Trophoblast cell (in vitro differentiated cells and primary cell): ENCODE data around the gene RDM1.

Source experiments
- DNase-seq, 2 donors: peaks; one replicate each; pipeline ENCODE4 v3.0.0-alpha.2; 2016
- H2AFZ ChIP-seq: 2 replicates; pipeline ENCODE4 v1.6.1; 2013; ENCODE audit warnings: low read length, moderate library complexity, mild to moderate bottlenecking; ENCODE audit not compliant: insufficient read depth, poor library complexity
- H2AK5ac ChIP-seq: 2 replicates; pipeline ENCODE4 v1.6.1; 2013; ENCODE audit warnings: mild to moderate bottlenecking, low read length
- H2BK120ac ChIP-seq: 2 replicates; pipeline ENCODE4 v1.6.1; 2013; ENCODE audit warnings: low read length, mild to moderate bottlenecking, moderate library complexity; ENCODE audit not compliant: insufficient read depth, poor library complexity
- H2BK12ac ChIP-seq: 2 replicates; pipeline ENCODE4 v1.6.1; 2013; ENCODE audit warnings: mild to moderate bottlenecking, low read length, moderate library complexity
- H2BK5ac ChIP-seq: 2 replicates; pipeline ENCODE4 v1.6.1; 2013; ENCODE audit warnings: low read length, low read depth, moderate library complexity, mild to moderate bottlenecking; ENCODE audit not compliant: poor library complexity
- H3K14ac ChIP-seq: 2 replicates; pipeline ENCODE4 v1.6.1; 2013; ENCODE audit warnings: mild to moderate bottlenecking, low read length
- H3K18ac ChIP-seq: 2 replicates; pipeline ENCODE4 v1.6.1; 2013; ENCODE audit warnings: mild to moderate bottlenecking, low read length
- H3K23ac ChIP-seq: 2 replicates; pipeline ENCODE4 v1.6.1; 2013; ENCODE audit warnings: low read length
- H3K27ac ChIP-seq: 2 replicates; pipeline ENCODE4 v1.5.1; 2013; ENCODE audit warnings: low read depth, mild to moderate bottlenecking, inconsistent platforms, low read length, moderate library complexity
- H3K27me3 ChIP-seq: 2 replicates; pipeline ENCODE4 v1.6.1; 2013; ENCODE audit warnings: inconsistent platforms, mild to moderate bottlenecking, low read length, moderate library complexity; ENCODE audit not compliant: insufficient read depth
- H3K36me3 ChIP-seq, 2 experiments: 1 replicate in 1 of 2; 2 replicates in 1 of 2; pipeline ENCODE4 v1.6.1; 2013; ENCODE audit warnings: low read length in 2 of 2, mild to moderate bottlenecking in 2 of 2, moderate library complexity in 1 of 2; ENCODE audit not compliant: insufficient read depth in 2 of 2, control insufficient read depth in 1 of 2
- H3K4ac ChIP-seq: 2 replicates; pipeline ENCODE4 v1.6.1; 2013; ENCODE audit warnings: low read depth, mild to moderate bottlenecking, low read length, moderate library complexity
- H3K4me1 ChIP-seq, 2 experiments: 1 replicate in 1 of 2; 2 replicates in 1 of 2; pipeline ENCODE4 v1.6.1; 2013; ENCODE audit warnings: low read length in 2 of 2, mild to moderate bottlenecking in 2 of 2, moderate library complexity in 1 of 2; ENCODE audit not compliant: insufficient read depth in 2 of 2, control insufficient read depth in 1 of 2
- H3K4me2 ChIP-seq: 2 replicates; pipeline ENCODE4 v1.6.1; 2013; ENCODE audit warnings: inconsistent platforms, mild to moderate bottlenecking, low read length, moderate library complexity
- H3K4me3 ChIP-seq: 2 replicates; pipeline ENCODE4 v1.5.1; 2013; ENCODE audit warnings: mild to moderate bottlenecking, low read depth, low read length, inconsistent platforms
- H3K79me1 ChIP-seq: one replicate; pipeline ENCODE4 v1.6.1; 2013; ENCODE audit warnings: low read length
- H3K79me2 ChIP-seq: 2 replicates; pipeline ENCODE4 v1.6.1; 2013; ENCODE audit warnings: low read length, mild to moderate bottlenecking; ENCODE audit not compliant: control insufficient read depth, insufficient read depth, poor library complexity
- H3K9ac ChIP-seq: 2 replicates; pipeline ENCODE4 v1.6.1; 2013; ENCODE audit warnings: mild to moderate bottlenecking, low read length
- H3K9me3 ChIP-seq: 2 replicates; pipeline ENCODE4 v1.6.1; 2013; ENCODE audit warnings: low read depth, mild to moderate bottlenecking, control low read depth, inconsistent platforms, low read length; ENCODE audit not compliant: insufficient read depth
- H4K12ac ChIP-seq: 2 replicates; pipeline ENCODE4 v1.6.1; 2013; ENCODE audit warnings: low read depth, mild to moderate bottlenecking, low read length, moderate library complexity
- H4K8ac ChIP-seq: 2 replicates; pipeline ENCODE4 v1.6.1; 2013; ENCODE audit warnings: low read depth, mild to moderate bottlenecking, low read length, moderate library complexity
- H4K91ac ChIP-seq: one replicate; pipeline ENCODE4 v1.6.1; 2013; ENCODE audit warnings: low read depth, mild to moderate bottlenecking, low read length, moderate library complexity
- WGBS: extraction: QIAGEN DNeasy Blood & Tissue Kit; methylation state at CpG from one replicate; pipeline ENCODE4 v1.1.7; 2013; ENCODE audit warnings: missing lambda C conversion rate; ENCODE audit not compliant: insufficient read length, insufficient coverage; ENCODE audit errors: extremely low coverage; 5-methylcytosine and 5-hydroxymethylcytosine counted together

The RDM1 gene

DNA sequence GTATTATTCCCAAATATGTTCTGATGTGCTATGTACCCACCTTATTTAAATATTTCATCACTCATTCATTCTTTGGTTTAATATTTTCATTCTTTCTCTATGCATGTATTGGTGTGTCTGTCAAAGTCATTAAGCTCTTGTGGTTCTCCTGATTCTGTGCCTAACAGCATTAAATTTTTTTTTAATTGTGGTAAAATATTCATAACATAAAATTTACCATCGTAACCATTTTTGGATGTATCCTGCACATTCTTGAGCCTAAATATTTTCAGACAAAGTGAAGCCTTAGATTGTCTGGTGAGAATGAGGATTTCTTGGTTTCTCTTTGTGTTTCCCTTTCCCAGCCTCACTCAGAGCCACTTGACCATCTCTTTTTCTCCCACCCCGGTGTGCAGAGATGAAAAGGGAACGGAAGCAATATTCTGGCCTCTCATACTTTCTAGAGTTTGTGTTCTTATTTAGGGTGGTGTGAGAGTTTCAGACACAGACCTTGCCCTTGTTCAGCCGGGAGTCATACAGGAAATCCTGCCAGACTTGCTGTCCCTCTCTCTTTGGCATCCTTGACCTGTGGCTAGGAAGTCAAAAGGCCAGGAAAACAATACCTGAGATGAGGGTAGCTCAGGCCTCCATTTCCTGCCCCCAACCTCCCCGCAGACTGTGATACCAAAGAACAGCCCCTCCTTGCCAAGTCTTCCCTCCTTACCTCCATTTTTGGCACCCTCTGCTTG is 55.3 kb downstream of the RDM1 start:
- H3K23ac ChIP-seq: no peak overlapping the region
- no peaks in the 10 kb centered on the region for H3K36me3 ChIP-seq
- H3K27me3 ChIP-seq: no peaks in the 10 kb centered on the region
- H4K91ac ChIP-seq: no peak overlapping the region
- WGBS: no CpG with 5 or more reads among the region's 5 CpGs
- H3K14ac ChIP-seq: no peak overlapping the region
- H2BK120ac ChIP-seq: no peak overlapping the region
- H3K4me3 ChIP-seq: no peak overlapping the region
- peaks cover 6% of the 10 kb centered on the region in 2 experiments for H3K4me1 ChIP-seq
- H2AK5ac ChIP-seq: no peak overlapping the region
- no peak overlapping the region for H3K27ac ChIP-seq
- no peak overlapping the region for H2AFZ ChIP-seq
- no peak overlapping the region for H4K12ac ChIP-seq
- no peaks in the 10 kb centered on the region for H3K79me2 ChIP-seq
- no peak overlapping the region for H4K8ac ChIP-seq
- no peak overlapping the region for H3K18ac ChIP-seq
- H3K9me3 ChIP-seq: no peaks in the 10 kb centered on the region
- H3K4me2 ChIP-seq: no peak overlapping the region
- no peak overlapping the region for H2BK12ac ChIP-seq
- no peaks in the 10 kb centered on the region for H3K79me1 ChIP-seq
- no peak overlapping the region for H2BK5ac ChIP-seq
- H3K9ac ChIP-seq: no peak overlapping the region
- DNase-seq: no peak
- H3K4ac ChIP-seq: no peak overlapping the region

DNA sequence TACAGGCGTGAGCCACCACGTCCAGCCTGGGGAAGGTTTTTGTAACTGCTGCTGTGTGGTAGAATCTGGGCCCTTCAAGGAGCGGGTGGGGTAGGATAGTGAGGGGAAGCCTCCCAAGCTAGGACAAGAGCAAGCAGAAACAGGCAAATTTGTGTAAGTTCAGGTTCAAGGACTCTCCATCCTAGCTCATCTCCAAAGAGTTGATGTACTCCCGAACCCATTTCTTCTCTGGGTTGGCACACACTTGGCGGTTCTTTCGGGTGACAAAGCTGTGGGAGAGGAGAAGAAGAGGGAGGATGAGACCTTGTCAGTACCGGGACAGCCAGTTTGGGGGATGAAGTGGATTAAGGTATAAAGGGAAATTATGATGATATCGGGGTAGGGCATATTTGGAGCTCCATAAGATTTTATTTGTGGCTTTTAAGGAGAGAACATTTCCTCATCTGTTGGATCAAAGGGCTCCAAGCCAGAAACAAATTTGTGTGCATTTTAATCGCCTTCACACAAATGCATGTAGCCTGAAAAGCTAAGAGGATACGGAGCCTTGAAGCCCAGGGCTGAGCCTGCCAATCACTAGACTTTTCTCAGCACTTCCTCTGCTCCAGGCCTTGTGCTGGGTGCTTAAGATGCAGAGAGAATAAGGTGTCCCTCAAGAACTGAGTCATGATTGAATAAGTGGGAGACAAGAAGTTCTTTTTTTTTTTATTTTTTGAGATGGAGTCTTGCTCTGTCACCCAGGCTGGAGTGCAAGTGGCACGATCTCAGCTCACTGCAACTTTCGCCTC is 58.2 kb downstream of the RDM1 start:
- no peak overlapping the region for H3K18ac ChIP-seq
- no peak overlapping the region for H3K23ac ChIP-seq
- H2AFZ ChIP-seq: no peak overlapping the region
- H3K9ac ChIP-seq: no peak overlapping the region
- no peak overlapping the region for H3K4me3 ChIP-seq
- no peak overlapping the region for H2BK12ac ChIP-seq
- H3K4me1 ChIP-seq: peaks cover 6% of the 10 kb centered on the region in 2 experiments
- no peaks in the 10 kb centered on the region for H3K36me3 ChIP-seq
- no peak for DNase-seq
- no peaks in the 10 kb centered on the region for H3K27me3 ChIP-seq
- H3K27ac ChIP-seq: no peak overlapping the region
- 100% methylated on average over 1 of the region's 12 CpGs for WGBS
- no peak overlapping the region for H4K91ac ChIP-seq
- H3K79me1 ChIP-seq: no peaks in the 10 kb centered on the region
- no peak overlapping the region for H2AK5ac ChIP-seq
- H3K4me2 ChIP-seq: no peak overlapping the region
- H4K8ac ChIP-seq: no peak overlapping the region
- no peak overlapping the region for H2BK120ac ChIP-seq
- H3K9me3 ChIP-seq: no peaks in the 10 kb centered on the region
- H2BK5ac ChIP-seq: no peak overlapping the region
- H3K4ac ChIP-seq: no peak overlapping the region
- no peak overlapping the region for H4K12ac ChIP-seq
- no peaks in the 10 kb centered on the region for H3K79me2 ChIP-seq
- H3K14ac ChIP-seq: no peak overlapping the region

DNA sequence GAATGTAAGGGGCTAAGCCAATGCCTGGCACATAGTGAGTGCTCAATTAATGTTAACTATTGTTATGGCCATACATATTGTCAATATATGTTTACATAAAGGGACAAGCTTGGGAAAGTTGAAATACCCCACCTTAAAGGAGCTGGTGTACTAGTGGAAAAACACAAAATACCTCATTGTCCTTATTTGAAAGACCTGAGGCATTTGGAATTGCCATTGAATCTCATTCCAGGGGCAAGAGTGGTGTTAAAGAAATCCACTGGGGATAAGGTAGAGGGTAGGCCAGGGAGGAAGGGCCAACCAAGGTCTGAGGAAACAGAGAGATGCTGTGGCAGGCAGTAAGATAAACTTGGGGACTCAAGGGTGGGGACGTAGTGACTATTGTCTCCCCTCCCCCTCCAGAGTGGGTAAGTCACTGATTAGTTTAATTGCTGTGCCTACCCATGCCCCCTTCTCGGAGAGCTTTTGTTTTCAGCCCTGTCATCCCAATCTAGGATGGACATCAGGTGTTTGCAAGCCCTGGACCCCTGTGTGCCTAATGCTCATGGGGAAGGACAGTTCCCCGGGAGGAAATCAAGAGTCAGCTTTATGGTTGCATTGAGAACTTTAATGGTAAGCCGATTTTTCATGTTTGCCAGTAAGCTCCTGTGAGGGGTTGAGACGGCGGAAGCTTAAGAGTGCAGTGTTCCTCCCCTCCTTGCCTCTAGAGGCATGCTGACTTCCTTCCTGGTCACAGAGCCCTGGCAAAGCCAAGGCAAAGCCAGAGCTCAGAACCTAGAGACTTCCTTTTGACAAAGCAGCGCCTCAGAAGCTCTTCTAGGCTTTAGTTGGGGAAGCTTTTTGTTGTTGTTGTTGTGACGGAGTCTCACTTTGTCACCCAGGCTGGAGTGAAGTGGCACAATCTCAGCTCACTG is 59.4 kb downstream of the RDM1 start:
- WGBS: no CpG with 5 or more reads among the region's 8 CpGs
- Histone ChIP-seq H2BK12ac (no peak overlapping the region), H3K36me3 (no peaks in the 10 kb centered on the region), H3K9me3 (no peaks in the 10 kb centered on the region), H3K79me1 (no peaks in the 10 kb centered on the region), H3K4me2 (no peak overlapping the region), H2AK5ac (no peak overlapping the region), H3K27me3 (no peaks in the 10 kb centered on the region), H2BK120ac (no peak overlapping the region), H4K12ac (no peak overlapping the region), H4K8ac (no peak overlapping the region), H3K18ac (no peak overlapping the region), H3K79me2 (no peaks in the 10 kb centered on the region), H3K27ac (no peak overlapping the region), H2AFZ (no peak overlapping the region), H3K14ac (no peak overlapping the region), H3K4ac (no peak overlapping the region), H2BK5ac (no peak overlapping the region), H3K4me3 (no peak overlapping the region), H4K91ac (no peak overlapping the region), H3K4me1 (peaks cover 8 to 9% of the 10 kb centered on the region in 2 experiments), H3K9ac (no peak overlapping the region), H3K23ac (no peak overlapping the region)
- peak in 1 of 2 donors; percentile 44 for DNase-seq

DNA sequence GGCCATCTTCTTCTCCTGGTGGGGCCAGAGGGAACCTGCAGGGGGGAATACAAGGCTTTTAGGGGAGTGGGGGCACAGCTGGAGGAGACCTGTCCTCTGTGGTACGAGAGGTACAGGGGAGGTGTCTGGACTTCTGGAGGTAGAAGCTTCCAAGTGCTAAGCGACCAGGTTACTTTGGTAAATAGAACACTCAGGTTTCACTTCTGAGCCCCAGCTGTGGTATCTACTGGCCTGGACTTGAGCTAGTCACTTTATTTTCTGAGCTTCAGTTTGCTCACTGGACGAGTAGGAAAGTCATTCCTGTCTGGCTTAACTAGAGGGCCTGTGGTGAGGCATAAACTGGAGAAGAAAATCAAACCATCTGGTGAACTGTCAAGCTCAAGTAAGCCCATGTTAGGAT is 61.8 kb downstream of the RDM1 start, which contains the start of gene HEATR9:
HEATR9 (minus strand) TSS at position 155 of the 400 bp plus-strand sequence; CDS start at position 6, 149 bp downstream.
- H2BK5ac ChIP-seq: no peak within 1 kb of the TSS
- H3K23ac ChIP-seq: no peak within 1 kb of the TSS
- H3K4ac ChIP-seq: no peak within 1 kb of the TSS
- no peaks in the 10 kb centered on the region for H3K27me3 ChIP-seq
- no peak within 1 kb of the TSS for H3K18ac ChIP-seq
- WGBS: no CpG with 5 or more reads among the region's 3 CpGs
- H3K4me3 ChIP-seq: no peak within 1 kb of the TSS
- H3K14ac ChIP-seq: no peak within 1 kb of the TSS
- peaks cover 3 to 4% of the 10 kb centered on the region in 2 experiments for H3K4me1 ChIP-seq
- no peak within 1 kb of the TSS for H2AFZ ChIP-seq
- no peaks in the 10 kb centered on the region for H3K79me2 ChIP-seq
- DNase-seq: no peak
- no peak within 1 kb of the TSS for H4K91ac ChIP-seq
- no peak within 1 kb of the TSS for H3K4me2 ChIP-seq
- H4K8ac ChIP-seq: no peak within 1 kb of the TSS
- H2BK120ac ChIP-seq: no peak within 1 kb of the TSS
- H3K9me3 ChIP-seq: no peaks in the 10 kb centered on the region
- H3K36me3 ChIP-seq: no peaks in the 10 kb centered on the region
- no peak within 1 kb of the TSS for H4K12ac ChIP-seq
- H3K27ac ChIP-seq: no peak within 1 kb of the TSS
- H3K9ac ChIP-seq: no peak within 1 kb of the TSS
- H2AK5ac ChIP-seq: no peak within 1 kb of the TSS
- H3K79me1 ChIP-seq: no peaks in the 10 kb centered on the region
- H2BK12ac ChIP-seq: no peak within 1 kb of the TSS
